ENCODE data around the gene IL1RAP.

GRCh38 chr3:190560013-190560895, 46.4 kb downstream of the IL1RAP start:
- TF ChIP-seq POLR2A (IDR thresholded peaks at IDR 0.05; ENCODE audit: low read depth, low read length) (no peak), POLR2AphosphoS5 (IDR thresholded peaks at IDR 0.05; ENCODE audit: insufficient read depth, low read depth, low read length) (no peak), CTCF (IDR thresholded peaks at IDR 0.05; ENCODE audit: extremely low read depth in 1 of 2, insufficient read depth in 1 of 2, low read depth in 1 of 2, low read length in 2 of 2) (no peak), MYC (IDR thresholded peaks at IDR 0.05; ENCODE audit: low read depth, low read length) (no peak), EZH2 (IDR thresholded peaks at IDR 0.05; ENCODE audit: borderline replicate concordance, low read depth, low read length, severe bottlenecking) (no peak)

All from endothelial cell of umbilical vein (primary cell).